GM04503 (cell line): ENCODE data around the gene S100A16.
"Not testable (repeated sequence)": the region's sequence is repeated elsewhere in the genome, so short reads cannot be mapped to it uniquely, and the experiment has no call there.

ENCODE experiments used
- DNase-seq: peaks from one replicate; pipeline ENCODE4 v3.0.0-alpha.2; 2012; ENCODE audit warnings: low read depth

S100A16 gene

GRCh38 chr1:153612755-153613331, at the start of gene S100A16:
Gene S100A16, minus strand, starts transcription at chr1:153613137. Its CDS starts 4,986 bp downstream, at chr1:153608151.
- peak; percentile 42 for DNase-seq

- no peak for DNase-seq
Measured at GRCh38 chr1:153662269-153662668, 49.3 kb upstream of the S100A16 start.

- DNase-seq = no peak
Measured at GRCh38 chr1:153661111-153661708, 48.3 kb upstream of the S100A16 start.

GRCh38 chr1:153659656-153660055, 46.7 kb upstream of the S100A16 start:
- DNase-seq = no peak

GRCh38 chr1:153659175-153659534, 46.2 kb upstream of the S100A16 start:
- no peak for DNase-seq

GRCh38 chr1:153658400-153659174, 45.6 kb upstream of the S100A16 start, which contains the start of gene SNAPIN:
Gene SNAPIN, plus strand, starts transcription at chr1:153658703. Its CDS starts 41 bp downstream, at chr1:153658744.
- peak; percentile 40 for DNase-seq

DNA sequence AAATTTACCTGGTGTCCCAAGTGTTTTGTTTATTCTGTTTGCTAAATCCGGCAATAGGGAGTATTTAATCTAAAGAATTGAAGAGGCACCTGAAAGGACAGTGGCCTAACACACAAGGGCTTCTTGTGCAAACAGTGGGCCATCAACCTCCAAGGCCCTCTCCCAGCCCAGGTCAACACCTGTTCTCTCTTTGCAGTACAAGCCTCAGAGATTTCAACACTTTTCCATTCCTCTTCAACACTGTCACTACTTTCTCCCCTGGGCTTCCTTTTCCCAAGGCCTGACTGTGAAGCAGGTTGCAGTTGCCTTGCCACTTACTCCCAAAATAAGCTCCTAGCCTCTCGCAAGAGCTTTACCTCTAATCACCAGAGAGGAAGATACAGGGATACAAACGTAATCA, 42.4 kb upstream of the S100A16 start:
- no peak for DNase-seq

DNA sequence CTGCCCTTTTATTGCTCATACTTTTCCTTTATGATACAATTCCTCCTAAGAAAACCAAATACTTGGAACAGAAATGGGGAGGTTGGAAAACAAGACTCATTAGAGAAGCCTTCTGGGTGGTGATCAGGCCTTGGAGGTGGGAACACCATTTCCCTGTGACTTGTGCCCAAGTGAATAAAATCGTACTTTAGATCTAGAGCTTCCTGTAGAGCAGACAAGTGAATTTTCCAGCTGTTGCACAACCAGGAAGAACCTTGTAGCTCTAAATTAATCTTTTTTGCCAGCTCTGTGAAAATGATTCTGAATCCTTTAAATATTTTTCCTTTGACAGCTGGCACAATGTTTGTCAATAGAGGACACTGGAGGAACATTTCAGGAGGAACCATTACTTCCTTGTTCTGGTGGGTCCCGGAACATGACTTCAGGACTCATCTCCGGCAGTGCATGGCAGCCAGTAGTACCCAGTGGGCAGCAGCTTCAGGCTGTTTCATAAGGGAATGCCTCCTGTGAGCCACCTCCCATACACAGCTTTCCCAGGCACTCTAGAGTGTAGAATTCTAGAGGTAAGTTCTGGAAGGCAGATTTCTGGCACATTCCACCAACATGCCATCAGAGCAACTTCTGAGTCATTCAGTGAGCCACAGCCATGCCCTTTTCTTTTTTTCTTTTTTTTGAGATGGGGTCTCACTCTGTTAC, 40.0 kb upstream of the S100A16 start:
- no peak for DNase-seq

DNA sequence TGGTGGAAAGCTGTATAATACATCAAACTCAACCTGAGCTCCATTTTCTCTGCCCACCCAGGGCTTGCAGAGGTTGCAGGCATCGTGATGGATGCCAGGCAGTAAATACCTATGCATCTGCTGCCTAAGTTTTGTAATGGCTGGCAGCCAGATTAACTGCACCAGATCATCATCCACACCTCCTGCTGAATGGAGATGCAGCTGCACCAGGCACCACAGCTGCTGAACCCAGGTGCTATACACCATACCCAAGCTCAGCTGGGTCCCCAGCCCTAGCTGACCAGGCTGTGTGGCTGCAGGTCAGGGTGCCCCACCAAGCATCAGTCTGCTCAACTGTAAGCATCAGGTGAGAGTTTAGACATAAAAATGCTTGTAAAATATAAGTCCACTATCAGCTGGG, 38.8 kb upstream of the S100A16 start:
- DNase-seq = no peak

DNA sequence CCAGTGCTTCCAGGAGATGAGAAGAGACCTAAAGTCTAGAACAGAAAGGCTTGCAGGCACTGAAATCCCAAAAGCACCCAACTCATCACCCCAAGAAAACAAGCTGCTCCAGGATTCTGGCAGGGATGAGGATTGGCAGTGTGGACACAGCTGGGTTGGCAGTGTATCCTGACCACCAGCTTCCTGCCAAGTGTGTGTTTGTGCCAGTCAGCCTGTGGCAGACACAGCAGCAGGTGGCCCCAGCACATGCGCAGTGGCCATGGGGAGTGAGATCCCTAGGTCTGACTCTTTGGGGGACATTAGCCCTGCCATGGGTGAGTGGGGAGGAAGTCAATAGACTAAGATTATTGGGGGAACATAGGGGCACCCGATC, 36.9 kb upstream of the S100A16 start:
- DNase-seq = no peak

- DNase-seq = no peak
Measured at GRCh38 chr1:153649137-153649862, 36.4 kb upstream of the S100A16 start.

DNA sequence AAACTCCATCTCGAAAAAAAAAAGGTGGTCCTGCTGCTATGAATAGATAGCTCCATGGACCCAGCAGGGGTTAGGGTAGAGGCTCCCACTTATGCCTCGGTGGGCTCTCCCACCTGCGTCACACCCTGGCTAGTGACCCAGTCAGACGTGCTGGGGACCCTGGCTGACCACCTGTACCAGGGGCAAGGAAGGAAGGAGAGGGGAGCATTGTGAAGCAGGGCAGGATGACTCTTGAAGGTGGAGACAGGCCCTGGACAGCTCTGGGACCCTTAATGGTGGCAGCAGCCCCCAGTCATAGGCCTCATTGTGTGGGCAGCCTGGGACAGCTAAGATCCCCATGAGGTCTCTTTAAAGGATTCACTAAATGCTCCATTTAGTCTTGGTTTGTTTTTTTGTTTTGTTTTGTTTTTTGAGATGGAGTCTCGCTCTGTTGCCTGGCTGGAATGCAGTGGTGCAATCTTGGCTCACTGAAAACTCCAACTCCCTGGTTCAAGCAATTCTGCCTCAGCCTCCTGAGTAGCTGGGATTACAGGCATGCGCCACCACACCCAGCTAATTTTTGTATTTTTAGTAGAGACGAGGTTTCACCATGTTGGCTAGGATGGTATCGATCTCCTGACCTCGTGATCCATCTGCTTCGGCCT, 35.2 kb upstream of the S100A16 start:
- DNase-seq = no peak

DNA sequence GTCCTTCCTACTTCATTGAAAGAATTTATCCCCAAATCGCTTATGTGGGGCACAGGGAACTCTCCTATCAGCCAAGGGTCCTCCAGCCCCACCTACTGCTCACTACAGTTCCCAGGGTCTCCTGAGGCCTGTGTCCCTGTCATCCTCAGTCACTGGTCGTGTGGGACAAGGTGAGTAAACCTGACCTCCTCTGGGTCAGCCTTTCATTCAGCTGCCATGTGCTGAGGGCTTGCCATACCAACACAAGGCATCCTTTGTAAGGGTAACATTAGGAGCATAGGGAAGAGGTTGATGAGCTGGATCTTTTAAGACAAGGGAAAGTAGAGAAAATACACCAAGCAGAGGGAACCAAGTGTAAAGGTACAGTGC, 34.4 kb upstream of the S100A16 start:
- DNase-seq = no peak

DNA sequence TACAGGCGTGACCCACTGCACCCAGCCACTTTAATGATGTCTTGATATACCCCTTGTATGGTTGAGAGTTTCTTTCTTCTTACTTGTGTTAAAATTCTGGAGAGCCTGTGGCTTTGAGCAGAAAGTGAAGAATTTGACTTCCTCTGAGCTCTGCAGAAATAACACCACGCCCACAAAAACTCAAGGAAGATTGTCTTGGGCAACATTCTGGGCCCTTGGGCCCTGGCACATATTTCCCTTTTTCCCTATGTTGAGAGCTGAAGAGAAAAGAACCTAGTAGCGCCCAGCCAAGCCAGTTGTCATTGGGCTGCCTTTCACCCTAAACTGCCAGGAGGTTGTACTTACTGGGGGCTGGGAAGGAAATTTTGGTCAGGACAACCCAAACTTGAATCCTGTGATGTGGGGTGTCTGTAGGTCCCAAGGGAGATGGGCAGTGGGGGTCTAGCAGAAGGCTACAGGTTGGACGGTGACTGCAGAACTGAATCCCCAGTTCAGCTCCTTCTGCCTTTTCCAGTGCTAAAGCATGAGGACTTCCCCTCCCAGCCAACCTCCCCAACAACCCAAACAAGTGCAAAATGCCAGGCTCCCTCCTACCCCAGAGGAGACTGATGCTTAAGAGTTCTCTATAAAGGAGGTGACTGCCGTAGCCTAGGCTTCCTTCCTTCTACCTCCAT, 33.9 kb upstream of the S100A16 start:
- no peak for DNase-seq

DNA sequence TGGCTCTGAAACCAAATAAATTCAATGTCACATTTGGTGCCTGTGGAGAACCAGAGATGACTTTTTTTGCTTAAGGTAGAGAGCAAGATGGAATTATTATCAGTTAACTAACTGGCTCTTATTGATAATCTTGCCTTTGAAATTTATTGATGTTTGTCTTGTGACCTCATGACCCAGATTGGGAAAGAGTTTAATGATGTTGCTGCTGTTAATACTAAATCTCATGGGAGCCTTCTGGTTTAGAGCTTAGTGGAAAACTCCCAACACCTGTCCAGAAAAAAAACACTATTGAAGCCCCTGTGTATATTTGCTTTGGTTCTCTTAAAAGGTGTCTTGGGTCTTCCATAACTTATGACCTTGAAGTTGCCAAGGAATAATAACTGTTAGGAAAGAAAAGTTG, 30.9 kb upstream of the S100A16 start:
- DNase-seq = no peak

DNA sequence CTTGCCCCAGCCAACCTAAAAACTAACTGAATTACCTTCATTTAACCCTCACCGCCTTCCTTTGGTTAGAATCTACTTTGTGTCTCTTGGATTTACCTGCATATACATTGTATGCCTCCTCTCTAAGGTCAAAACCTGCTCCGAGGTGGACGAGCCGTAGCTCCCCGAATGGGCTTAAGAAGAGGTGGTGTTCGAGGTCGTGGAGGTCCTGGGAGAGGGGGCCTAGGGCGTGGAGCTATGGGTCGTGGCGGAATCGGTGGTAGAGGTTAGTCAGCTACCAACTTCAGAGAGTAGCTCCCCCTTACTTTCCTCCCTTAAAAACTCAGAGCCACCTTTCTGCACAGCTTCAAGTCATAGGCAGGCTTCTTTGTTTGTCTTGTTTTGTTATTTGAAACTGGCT, 30.2 kb upstream of the S100A16 start:
- DNase-seq = no peak

DNA sequence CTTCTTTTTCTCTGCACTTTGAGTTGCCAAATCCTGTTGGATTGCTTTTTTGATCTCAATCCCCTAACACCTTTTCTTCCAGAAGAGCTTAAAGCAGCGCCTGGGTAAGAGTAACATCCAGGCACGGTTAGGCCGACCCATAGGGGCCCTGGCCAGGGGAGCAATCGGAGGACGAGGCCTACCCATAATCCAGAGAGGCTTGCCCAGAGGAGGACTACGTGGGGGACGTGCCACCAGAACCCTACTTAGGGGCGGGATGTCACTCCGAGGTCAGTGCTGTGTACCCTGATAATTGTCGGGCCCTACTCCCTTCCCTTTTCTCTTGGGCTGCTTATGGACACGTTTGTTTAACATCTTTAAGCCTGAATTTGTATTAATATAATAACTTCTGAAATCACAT, 29.2 kb upstream of the S100A16 start:
- DNase-seq = no peak

DNA sequence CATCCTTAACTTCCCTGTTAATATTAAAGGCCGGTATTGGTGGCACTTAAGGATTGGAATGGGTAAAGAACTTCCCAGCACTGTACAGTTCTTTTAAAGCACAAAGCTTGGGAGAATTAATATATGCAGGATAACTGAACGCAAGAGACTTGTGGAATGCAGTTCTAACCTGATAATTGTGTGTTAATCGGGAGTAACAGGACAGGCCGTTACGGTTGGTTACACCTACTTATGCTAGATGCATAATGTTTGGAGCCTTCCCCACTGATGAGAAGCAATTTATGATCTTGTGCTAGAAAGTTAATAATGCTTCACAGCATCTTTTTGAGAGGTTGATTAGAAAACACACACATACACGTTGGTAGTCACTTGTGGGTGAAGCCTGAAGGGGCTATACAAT, 27.9 kb upstream of the S100A16 start:
- DNase-seq = no peak

- DNase-seq = not testable (repeated sequence)
Measured at GRCh38 chr1:153640213-153640612, 27.3 kb upstream of the S100A16 start.

DNA sequence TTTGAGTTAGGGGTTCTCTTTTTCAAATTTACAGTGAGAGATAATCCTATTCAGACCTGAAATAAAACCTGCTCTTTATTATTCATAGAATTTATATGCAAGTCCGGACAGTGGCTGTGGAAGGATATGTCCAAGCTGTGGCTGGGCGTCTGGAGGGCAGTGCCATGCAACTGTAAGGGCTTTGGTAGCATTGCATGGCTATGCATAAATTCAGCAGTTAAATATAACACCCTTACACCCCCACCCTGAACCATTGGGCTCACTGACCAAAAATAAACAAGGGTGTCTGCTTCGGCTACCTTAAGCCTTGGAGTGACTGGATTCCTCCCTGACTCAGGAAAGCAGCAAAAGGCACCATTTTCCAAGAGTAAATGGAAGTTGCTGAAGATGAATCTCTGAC, 26.3 kb upstream of the S100A16 start:
- DNase-seq = no peak

- no peak for DNase-seq
Measured at GRCh38 chr1:153638261-153638660, 25.3 kb upstream of the S100A16 start.
